ENCODE measurements around the gene GPATCH1. TPM values are rescaled to one million over a fixed set of nuclear protein-coding genes. Genes with fewer than 3 reads are reported as not detected.
"Not testable (repeated sequence)": the region's sequence is repeated elsewhere in the genome, so short reads cannot be mapped to it uniquely, and the experiment has no call there.

GPATCH1 gene
- polyA plus RNA-seq, 1 donor from 2014 or later, result 7.0 TPM

- Mint-ChIP-seq H3K36me3 (no peaks in the 10 kb centered on the region), H3K27ac (peak overlapping the region in 1 of 3 donors; percentile 59), H3K4me1 (peaks cover 0 to 1% (median 0%) of the 10 kb centered on the region in 3 donors), H3K9me3 (no peaks in the 10 kb centered on the region), H3K4me3 (no peak overlapping the region), H3K27me3 (peaks cover 3% of the 10 kb centered on the region)
Observed at GRCh38 chr19:33150852-33151518, 70.0 kb downstream of the GPATCH1 start.

DNA sequence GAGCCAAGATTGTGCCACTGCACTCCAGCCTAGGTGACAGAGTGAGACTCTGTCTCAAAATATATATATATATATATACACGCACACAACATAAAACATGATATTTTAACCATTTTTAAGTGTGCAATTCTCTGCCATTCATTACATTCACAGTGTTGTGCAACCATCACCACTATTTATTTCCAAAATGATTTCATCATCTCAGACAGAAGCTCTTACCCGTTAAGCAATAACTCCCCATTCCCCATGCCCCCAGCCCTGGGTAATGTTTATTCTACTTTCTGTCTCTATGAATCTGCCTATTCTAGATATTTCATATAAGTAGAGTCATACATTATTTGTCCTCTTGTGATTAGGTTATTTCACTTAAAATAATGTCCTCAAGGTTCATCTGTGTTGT is 71.2 kb downstream of the GPATCH1 start:
- H3K36me3 Mint-ChIP-seq, result no peaks in the 10 kb centered on the region
- peak overlapping the region in 1 of 3 donors; percentile 2 for H3K27ac Mint-ChIP-seq

DNA sequence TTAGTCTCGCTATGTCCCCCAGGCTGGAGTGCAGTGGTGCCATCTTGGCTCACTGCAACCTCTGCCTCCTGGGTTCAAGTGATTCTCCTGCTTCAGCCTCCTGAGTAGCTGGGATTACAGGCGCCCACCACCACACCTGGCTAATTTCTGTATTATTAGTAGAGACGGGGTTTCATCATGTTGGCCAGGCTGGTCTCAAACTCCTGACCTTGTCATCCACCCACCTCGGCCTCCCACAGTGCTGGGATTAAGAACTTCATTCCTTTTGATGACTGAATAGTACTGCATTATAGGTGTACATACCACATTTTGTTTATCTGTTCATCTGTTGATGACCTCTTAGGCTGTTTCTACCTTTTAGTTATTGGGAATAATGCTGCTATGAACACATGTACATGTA is 71.6 kb downstream of the GPATCH1 start:
- H3K27ac Mint-ChIP-seq, result peak overlapping the region in 1 of 3 donors; percentile 13
- not testable (repeated sequence) for H3K9me3 Mint-ChIP-seq, H3K27me3 Mint-ChIP-seq, H3K36me3 Mint-ChIP-seq, H3K4me3 Mint-ChIP-seq, H3K4me1 Mint-ChIP-seq

More for the DNA sequence above, 71.2 kb downstream of the GPATCH1 start:
- Mint-ChIP-seq H3K9me3 (no peaks in the 10 kb centered on the region), H3K4me3 (no peak overlapping the region), H3K4me1 (no peaks in the 10 kb centered on the region), H3K27me3 (peaks cover 3% of the 10 kb centered on the region)

GRCh38 chr19:33154313-33154712 is 73.3 kb downstream of the GPATCH1 start:
- not testable (repeated sequence) for H3K36me3 Mint-ChIP-seq, H3K4me3 Mint-ChIP-seq, H3K9me3 Mint-ChIP-seq, H3K27ac Mint-ChIP-seq, H3K4me1 Mint-ChIP-seq, H3K27me3 Mint-ChIP-seq

GRCh38 chr19:33156334-33156733 is 75.4 kb downstream of the GPATCH1 start:
- Mint-ChIP-seq H3K9me3 (no peaks in the 10 kb centered on the region), H3K36me3 (no peaks in the 10 kb centered on the region)

GRCh38 chr19:33157906-33158305 is 76.9 kb downstream of the GPATCH1 start:
- peaks cover 0 to 4% (median 0%) of the 10 kb centered on the region in 3 donors for H3K4me1 Mint-ChIP-seq
- no peak overlapping the region for H3K4me3 Mint-ChIP-seq
- H3K36me3 Mint-ChIP-seq, result no peaks in the 10 kb centered on the region
- no peaks in the 10 kb centered on the region for H3K9me3 Mint-ChIP-seq
- H3K27ac Mint-ChIP-seq, result peak overlapping the region in 1 of 3 donors; percentile 89
- no peaks in the 10 kb centered on the region for H3K27me3 Mint-ChIP-seq

More at GRCh38 chr19:33156334-33156733, 75.4 kb downstream of the GPATCH1 start:
- no peaks in the 10 kb centered on the region for H3K27me3 Mint-ChIP-seq
- no peak overlapping the region for H3K27ac Mint-ChIP-seq
- peaks cover 0 to 4% (median 0%) of the 10 kb centered on the region in 3 donors for H3K4me1 Mint-ChIP-seq
- H3K4me3 Mint-ChIP-seq, result no peak overlapping the region

DNA sequence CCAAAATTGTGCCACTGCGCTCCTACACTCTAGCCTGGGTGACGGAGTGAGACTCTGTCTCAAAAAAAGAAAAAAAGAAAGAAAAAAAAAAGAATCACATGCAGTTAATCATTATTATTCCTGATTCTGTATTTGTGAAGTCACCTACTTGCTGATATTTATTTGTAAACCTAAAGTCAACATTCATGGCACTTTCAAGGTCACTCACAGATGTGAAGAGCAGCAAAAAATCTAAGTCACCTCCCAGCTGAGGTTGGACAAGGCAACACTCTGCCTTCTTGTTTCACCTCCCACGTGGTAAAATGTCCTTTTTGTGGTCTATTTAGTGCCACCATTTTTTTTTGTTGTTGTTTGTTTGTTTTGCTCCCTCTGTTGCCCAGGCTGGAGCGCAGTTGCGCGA is 77.4 kb downstream of the GPATCH1 start:
- Mint-ChIP-seq H3K36me3 (no peaks in the 10 kb centered on the region), H3K4me3 (no peak overlapping the region), H3K4me1 (peaks cover 0 to 4% (median 0%) of the 10 kb centered on the region in 3 donors), H3K9me3 (no peaks in the 10 kb centered on the region), H3K27ac (no peak overlapping the region), H3K27me3 (no peaks in the 10 kb centered on the region)

DNA sequence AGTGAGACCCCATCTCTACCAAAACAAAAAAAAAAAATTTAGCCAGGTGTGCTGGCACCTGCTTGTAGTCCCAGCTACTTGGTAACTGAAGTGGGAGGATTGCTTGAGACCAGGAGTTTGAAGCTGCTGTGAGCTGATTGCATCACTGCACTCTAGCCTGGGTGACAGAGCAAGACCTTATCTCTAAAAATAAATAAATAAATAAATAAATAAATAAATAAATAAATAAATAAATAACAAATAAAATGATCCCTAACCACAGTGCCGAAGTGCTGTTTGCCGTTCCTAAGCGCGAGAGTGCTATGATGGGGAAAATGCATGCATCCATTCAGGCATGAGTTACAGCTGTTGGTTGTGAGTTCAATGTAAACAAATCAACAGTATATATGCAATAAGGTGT is 78.2 kb downstream of the GPATCH1 start:
- H3K36me3 Mint-ChIP-seq, result no peaks in the 10 kb centered on the region
- H3K4me3 Mint-ChIP-seq, result no peak overlapping the region
- peaks cover 0 to 4% (median 0%) of the 10 kb centered on the region in 3 donors for H3K4me1 Mint-ChIP-seq
- no peaks in the 10 kb centered on the region for H3K9me3 Mint-ChIP-seq
- H3K27me3 Mint-ChIP-seq, result no peaks in the 10 kb centered on the region
- H3K27ac Mint-ChIP-seq, result no peak overlapping the region

DNA sequence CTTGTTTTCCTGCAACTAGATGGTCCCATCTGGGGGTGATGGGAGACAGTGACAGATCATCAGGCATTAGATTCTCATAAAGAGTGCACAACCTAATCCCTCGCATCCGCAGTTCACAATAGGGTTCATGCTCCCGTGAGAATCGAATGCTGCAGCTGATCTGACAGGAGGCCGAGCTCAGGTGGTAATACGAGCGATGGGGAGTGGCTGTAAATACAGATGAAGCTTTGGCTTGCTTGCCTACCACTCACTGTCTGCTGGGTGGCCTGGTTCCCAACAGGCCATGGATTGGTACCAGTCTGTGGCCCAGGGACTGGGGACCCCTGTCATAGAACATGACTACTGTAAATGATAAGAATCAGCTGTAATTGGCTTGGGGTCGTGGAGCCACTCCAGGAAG is 78.9 kb downstream of the GPATCH1 start:
- Mint-ChIP-seq H3K4me3 (no peak overlapping the region), H3K27ac (peak overlapping the region in 1 of 3 donors; percentile 71)

DNA sequence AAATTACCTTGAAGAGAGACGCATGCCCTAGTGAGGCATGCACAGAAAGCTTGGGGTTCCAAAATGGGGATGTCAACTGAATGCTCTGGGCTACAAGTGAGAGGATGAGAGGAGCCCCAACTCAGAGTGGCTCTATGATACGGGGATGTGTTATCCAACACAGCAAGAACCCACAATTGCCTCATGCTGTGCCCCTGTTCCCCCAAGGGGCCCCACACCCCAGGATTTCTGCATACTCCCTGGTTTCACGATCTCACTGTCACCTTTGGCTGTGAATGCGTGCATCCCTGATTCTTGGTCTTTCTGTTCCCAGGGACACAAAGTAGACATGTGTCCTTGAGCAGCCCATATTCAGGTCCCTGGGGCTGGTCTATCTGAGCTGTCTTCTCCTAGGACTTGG is 80.2 kb downstream of the GPATCH1 start:
- Mint-ChIP-seq H3K27me3 (no peaks in the 10 kb centered on the region), H3K4me3 (no peak overlapping the region), H3K4me1 (peaks cover 0 to 7% (median 0%) of the 10 kb centered on the region in 3 donors), H3K36me3 (no peaks in the 10 kb centered on the region), H3K27ac (no peak overlapping the region), H3K9me3 (no peaks in the 10 kb centered on the region)

More for the DNA sequence above, 78.9 kb downstream of the GPATCH1 start:
- Mint-ChIP-seq H3K4me1 (peaks cover 0 to 6% (median 0%) of the 10 kb centered on the region in 3 donors), H3K9me3 (no peaks in the 10 kb centered on the region), H3K36me3 (no peaks in the 10 kb centered on the region), H3K27me3 (no peaks in the 10 kb centered on the region)

DNA sequence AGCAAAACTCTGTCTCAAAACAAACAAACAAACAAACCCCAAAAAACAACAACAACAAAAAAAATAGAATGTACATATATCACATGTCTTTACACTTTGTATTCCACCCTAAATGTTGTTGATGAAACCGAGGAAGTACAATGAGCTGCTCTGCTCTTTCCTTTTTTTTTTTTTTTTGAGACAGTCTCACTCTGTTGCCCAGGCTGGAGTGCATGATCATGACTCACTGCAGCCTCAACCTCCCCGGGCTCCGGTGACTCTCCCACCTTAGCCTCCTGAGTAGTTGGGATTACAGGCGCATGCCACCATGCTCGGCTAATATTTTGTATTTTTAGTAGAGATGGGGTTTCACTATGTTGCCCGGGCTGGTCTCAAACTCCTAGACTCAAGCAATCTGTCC is 82.5 kb downstream of the GPATCH1 start:
- Mint-ChIP-seq H3K9me3 (peaks cover 0 to 4% (median 4%) of the 10 kb centered on the region in 3 donors), H3K4me3 (no peak overlapping the region), H3K4me1 (peaks cover 0 to 7% (median 0%) of the 10 kb centered on the region in 3 donors), H3K27me3 (no peaks in the 10 kb centered on the region), H3K36me3 (peaks cover under 1% of the 10 kb centered on the region), H3K27ac (no peak overlapping the region)

- not testable (repeated sequence) for H3K36me3 Mint-ChIP-seq, H3K4me3 Mint-ChIP-seq, H3K27me3 Mint-ChIP-seq, H3K27ac Mint-ChIP-seq, H3K4me1 Mint-ChIP-seq
- peaks cover 0 to 12% (median 8%) of the 10 kb centered on the region in 3 donors for H3K9me3 Mint-ChIP-seq
Observed at GRCh38 chr19:33166037-33166436, 85.1 kb downstream of the GPATCH1 start.

DNA sequence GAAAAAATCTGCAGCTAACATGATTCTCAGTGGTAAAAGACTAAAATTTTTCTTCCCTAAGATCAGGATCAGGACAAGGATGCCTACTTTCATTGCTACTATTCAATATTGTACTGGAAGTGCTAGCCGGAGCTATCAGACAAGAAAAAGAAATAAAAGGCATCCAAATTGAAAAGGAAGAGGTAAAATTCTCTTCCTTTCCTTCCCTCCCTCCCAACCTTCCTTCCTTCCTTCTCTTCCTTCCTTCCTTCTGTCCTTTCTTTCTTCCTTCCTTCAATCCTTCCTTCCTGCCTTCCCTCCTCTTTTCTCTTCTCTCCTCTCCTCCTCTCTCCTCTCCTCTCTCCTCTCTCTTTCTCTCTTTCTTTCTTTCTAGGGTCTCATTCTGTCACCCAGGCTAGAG is 86.5 kb downstream of the GPATCH1 start:
- no peak overlapping the region for H3K27ac Mint-ChIP-seq
- H3K4me1 Mint-ChIP-seq, result peaks cover 1 to 7% (median 5%) of the 10 kb centered on the region in 3 donors
- peaks cover 3% of the 10 kb centered on the region for H3K36me3 Mint-ChIP-seq
- no peaks in the 10 kb centered on the region for H3K27me3 Mint-ChIP-seq
- H3K9me3 Mint-ChIP-seq, result peaks cover 0 to 12% (median 8%) of the 10 kb centered on the region in 3 donors
- peak overlapping the region in 1 of 4 donors; percentile 47 for H3K4me3 Mint-ChIP-seq

DNA sequence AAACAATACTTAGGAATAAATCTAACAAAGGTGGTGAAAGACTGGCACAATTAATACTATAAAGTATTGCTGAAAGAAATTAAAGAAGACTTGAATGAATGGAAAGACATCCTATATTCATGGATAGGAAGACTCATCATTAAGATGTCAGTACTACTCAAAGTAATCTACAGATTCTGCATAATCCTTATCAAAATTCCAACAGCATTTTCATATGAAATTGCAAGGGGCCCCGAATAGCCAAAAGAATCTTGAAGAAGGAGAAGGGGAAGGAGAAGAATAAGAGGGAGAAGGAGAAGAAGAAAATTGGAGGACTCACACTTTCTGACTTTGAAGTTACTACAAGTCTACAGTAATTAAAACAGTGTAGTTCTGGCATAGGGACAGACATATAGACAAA is 87.5 kb downstream of the GPATCH1 start:
- Mint-ChIP-seq H3K4me1 (peaks cover 4 to 11% (median 7%) of the 10 kb centered on the region in 3 donors), H3K9me3 (peaks cover 0 to 12% (median 8%) of the 10 kb centered on the region in 3 donors), H3K4me3 (no peak overlapping the region), H3K27me3 (no peaks in the 10 kb centered on the region), H3K36me3 (peaks cover 3% of the 10 kb centered on the region), H3K27ac (peak overlapping the region in 1 of 3 donors; percentile 41)

DNA sequence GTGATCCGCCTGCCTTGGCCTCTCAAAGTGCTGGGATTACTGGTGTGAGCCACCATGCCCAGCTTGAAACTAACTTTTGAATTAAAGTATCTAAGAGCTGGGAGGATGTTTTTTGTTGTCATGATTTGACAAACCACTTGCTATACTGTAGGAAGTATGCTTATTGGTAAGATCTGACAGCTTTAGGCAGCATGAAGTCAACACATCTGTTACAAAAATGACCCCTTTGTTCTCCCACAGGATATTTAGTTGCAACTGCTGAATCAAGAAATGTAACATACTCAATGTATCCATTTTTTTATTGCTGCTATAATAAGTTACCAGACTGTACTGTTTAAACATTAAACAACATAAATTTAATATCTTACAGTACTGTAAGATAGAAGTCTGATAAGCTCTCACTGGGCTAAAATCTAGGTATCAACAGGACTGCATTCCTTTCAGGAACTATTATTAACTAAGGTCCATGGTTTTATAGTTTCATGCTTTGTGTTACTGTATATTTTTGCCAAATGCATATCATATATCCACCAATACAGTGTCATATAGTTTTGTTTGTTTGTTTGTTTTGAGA is 90.3 kb downstream of the GPATCH1 start:
- Mint-ChIP-seq H3K27ac (peak overlapping the region in 1 of 3 donors; percentile 74), H3K4me3 (no peak overlapping the region), H3K36me3 (peaks cover 3% of the 10 kb centered on the region), H3K9me3 (peaks cover 0 to 12% (median 8%) of the 10 kb centered on the region in 3 donors), H3K27me3 (no peaks in the 10 kb centered on the region), H3K4me1 (peaks cover 15 to 18% (median 16%) of the 10 kb centered on the region in 3 donors)

All from IgD-negative memory B cell (primary cell).